IMR-90 (cell line): Measurements from ENCODE around the gene PRKAG2. TPM values are rescaled to one million over a fixed set of nuclear protein-coding genes. Genes with fewer than 3 reads are reported as not detected.

Source experiments
- ATAC-seq: fragments of 200-7000 bp; cut with Tn5 transposase; 2 replicates; pipeline ENCODE4 v1.9.1; 2020; ENCODE audit warnings: low read depth, mild to moderate bottlenecking, moderate library complexity
- BruUV-seq: library from RNA; stranded (reverse); fragments of 400-500 nt; replicated peaks from 2 replicates; lab custom pipeline; 2021; lab: Mats Ljungman, UMichigan
- CTCF ChIA-PET: fragments of 300-600 bp; formaldehyde crosslinking; extraction: SDS; loops from one replicate; lab custom pipeline; 2021; ENCODE audit warnings: antibody characterized with exemption; lab: Yijun Ruan, JAX
- POLR2A ChIA-PET: fragments of 300-600 bp; sonication (Branson Sonifier 250); formaldehyde crosslinking; loops from one replicate; lab custom pipeline; 2022; ENCODE audit warnings: antibody characterized with exemption; ENCODE audit not compliant: unreplicated experiment; lab: Charles Lee
- DNase-seq: peaks from one replicate; pipeline ENCODE4 v3.0.0; 2013
- H2AFZ ChIP-seq: replicated peaks from 2 replicates; pipeline ENCODE3; 2013; ENCODE audit warnings: low read length, mild to moderate bottlenecking; ENCODE audit not compliant: poor library complexity
- H2AK5ac ChIP-seq: 2 replicates; pipeline ENCODE4 v1.6.1; 2013; ENCODE audit warnings: low read depth, low read length, inconsistent platforms
- H2AK9ac ChIP-seq: replicated peaks from 2 replicates; pipeline ENCODE3; 2013; ENCODE audit warnings: mild to moderate bottlenecking, low read depth, low read length, moderate library complexity; ENCODE audit not compliant: poor library complexity
- H2BK120ac ChIP-seq: 2 replicates; pipeline ENCODE4 v1.6.1; 2013; ENCODE audit warnings: low read depth, low read length, inconsistent platforms
- H2BK15ac ChIP-seq: 3 replicates; pipeline ENCODE4 v1.6.1; 2013; ENCODE audit warnings: low read depth, low read length, inconsistent platforms
- H2BK20ac ChIP-seq: 2 replicates; pipeline ENCODE4 v1.6.1; 2013; ENCODE audit warnings: low read depth, mild to moderate bottlenecking, inconsistent platforms, low read length, moderate library complexity
- H2BK5ac ChIP-seq: 2 replicates; pipeline ENCODE4 v1.6.1; 2013; ENCODE audit warnings: mild to moderate bottlenecking, low read depth, low read length, inconsistent platforms; ENCODE audit not compliant: poor library complexity, severe bottlenecking
- H3K14ac ChIP-seq: replicated peaks from 2 replicates; pipeline ENCODE4 v1.6.1; 2013; ENCODE audit warnings: low read depth, low read length, inconsistent platforms
- H3K18ac ChIP-seq: 2 replicates; pipeline ENCODE4 v1.6.1; 2013; ENCODE audit warnings: low read depth, low read length, control low read depth
- H3K23ac ChIP-seq: 2 replicates; pipeline ENCODE4 v1.6.1; 2013; ENCODE audit warnings: low read depth, low read length, inconsistent platforms
- H3K27ac ChIP-seq: 2 replicates; pipeline ENCODE4 v1.5.1; 2013; ENCODE audit warnings: mild to moderate bottlenecking, control low read depth, low read length; ENCODE audit not compliant: insufficient read depth
- H3K27me3 ChIP-seq: 2 replicates; pipeline ENCODE4 v1.6.1; 2013; ENCODE audit warnings: low read length; ENCODE audit not compliant: control insufficient read depth, insufficient read depth
- H3K36me3 ChIP-seq: 2 replicates; pipeline ENCODE4 v1.6.1; 2013; ENCODE audit warnings: low read length, mixed read lengths; ENCODE audit not compliant: control insufficient read depth, insufficient read depth
- H3K4ac ChIP-seq: 2 replicates; pipeline ENCODE4 v1.6.1; 2013; ENCODE audit warnings: low read depth, low read length, inconsistent platforms
- H3K4me1 ChIP-seq: 2 replicates; pipeline ENCODE4 v1.6.1; 2013; ENCODE audit warnings: low read length, mixed read lengths; ENCODE audit not compliant: control insufficient read depth, insufficient read depth
- H3K4me2 ChIP-seq: 2 replicates; pipeline ENCODE4 v1.6.1; 2013; ENCODE audit warnings: low read depth, mild to moderate bottlenecking, control low read depth, low read length, moderate library complexity
- H3K4me3 ChIP-seq: 2 replicates; pipeline ENCODE4 v1.5.1; 2013; ENCODE audit warnings: low read depth, mild to moderate bottlenecking, control low read depth, low read length, moderate library complexity; ENCODE audit not compliant: insufficient read depth
- H3K56ac ChIP-seq: 2 replicates; pipeline ENCODE4 v1.6.1; 2013; ENCODE audit warnings: low read length, inconsistent platforms; ENCODE audit not compliant: insufficient read depth; ENCODE audit errors: extremely low read depth
- H3K79me1 ChIP-seq, 2 experiments: 2 replicates each; pipeline ENCODE4 v1.6.1; 2013; ENCODE audit warnings: low read length in 2 of 2, inconsistent platforms in 1 of 2, low read depth in 1 of 2
- H3K9ac ChIP-seq: 2 replicates; pipeline ENCODE4 v1.6.1; 2013; ENCODE audit warnings: low read depth, low read length, control low read depth
- H3K9me1 ChIP-seq: 2 replicates; pipeline ENCODE4 v1.6.1; 2013; ENCODE audit warnings: low read length, inconsistent platforms; ENCODE audit not compliant: insufficient read depth
- H3K9me3 ChIP-seq: 2 replicates; pipeline ENCODE4 v1.6.1; 2013; ENCODE audit warnings: low read length; ENCODE audit not compliant: control insufficient read depth, insufficient read depth
- H4K20me1 ChIP-seq: 2 replicates; pipeline ENCODE4 v1.6.1; 2013; ENCODE audit warnings: low read length, inconsistent platforms; ENCODE audit not compliant: insufficient read depth
- H4K5ac ChIP-seq: 2 replicates; pipeline ENCODE4 v1.6.1; 2013; ENCODE audit warnings: mild to moderate bottlenecking, low read depth, low read length, control low read depth
- H4K8ac ChIP-seq, 2 experiments: 2 replicates each; pipeline ENCODE4 v1.6.1; 2013; ENCODE audit warnings: low read depth in 2 of 2, low read length in 2 of 2, control low read depth in 1 of 2, inconsistent platforms in 1 of 2
- H4K91ac ChIP-seq: 2 replicates; pipeline ENCODE4 v1.6.1; 2013; ENCODE audit warnings: low read depth, low read length, inconsistent platforms; ENCODE audit not compliant: insufficient read depth
- BHLHE40 ChIP-seq: fragments of 150-350 bp; IDR thresholded peaks from 2 replicates; pipeline ENCODE4 v1.6.1; 2016; ENCODE audit warnings: mild to moderate bottlenecking, low read depth, low read length
- CEBPB ChIP-seq: IDR thresholded peaks from 2 replicates; pipeline ENCODE4 v1.6.1; 2012; ENCODE audit warnings: low read depth, low read length, improper control_type of control experiment
- CHD1 ChIP-seq: IDR thresholded peaks from 2 replicates; pipeline ENCODE4 v1.6.1; 2012; ENCODE audit warnings: low read depth, low read length, improper control_type of control experiment
- FOS ChIP-seq: fragments of 150-350 bp; IDR thresholded peaks from 2 replicates; pipeline ENCODE4 v1.6.1; 2016; ENCODE audit warnings: low read depth, low read length
- MAFK ChIP-seq: IDR thresholded peaks from 2 replicates; pipeline ENCODE4 v1.6.1; 2012; ENCODE audit warnings: low read depth, low read length, improper control_type of control experiment
- MAZ ChIP-seq: IDR thresholded peaks from 2 replicates; pipeline ENCODE4 v1.6.1; 2012; ENCODE audit warnings: low read depth, mild to moderate bottlenecking, low read length, improper control_type of control experiment, moderate library complexity, borderline replicate concordance
- MXI1 ChIP-seq: IDR thresholded peaks from 2 replicates; pipeline ENCODE4 v1.6.1; 2012; ENCODE audit warnings: low read depth, mild to moderate bottlenecking, low read length, moderate library complexity, borderline replicate concordance
- NFE2L2 ChIP-seq: fragments of 150-350 bp; IDR thresholded peaks from 2 replicates; pipeline ENCODE4 v1.6.1; 2016; ENCODE audit warnings: low read depth, mild to moderate bottlenecking, low read length
- POLR2A ChIP-seq: IDR thresholded peaks from 2 replicates; pipeline ENCODE4 v1.6.1; 2012; ENCODE audit warnings: mild to moderate bottlenecking, low read depth, low read length
- RAD21 ChIP-seq: IDR thresholded peaks from 2 replicates; pipeline ENCODE4 v1.6.1; 2012; ENCODE audit warnings: low read length, improper control_type of control experiment
- RCOR1 ChIP-seq: IDR thresholded peaks from 2 replicates; pipeline ENCODE4 v1.6.1; 2012; ENCODE audit warnings: mild to moderate bottlenecking, low read length, improper control_type of control experiment; ENCODE audit not compliant: insufficient replicate concordance
- RFX5 ChIP-seq: IDR thresholded peaks from 2 replicates; pipeline ENCODE4 v1.8.0; 2012; ENCODE audit warnings: low read depth, mild to moderate bottlenecking, low read length, moderate library complexity
- SMC3 ChIP-seq: fragments of 150-350 bp; IDR thresholded peaks from 2 replicates; pipeline ENCODE4 v1.6.1; 2016; ENCODE audit warnings: low read depth, mild to moderate bottlenecking, antibody characterized with exemption, low read length, moderate library complexity
- WGBS, 2 experiments: methylation state at CpG; one replicate each; pipeline versions ENCODE4 v1.1.5 to v1.1.7; 2013; ENCODE audit warnings: missing lambda C conversion rate in 2 of 2; ENCODE audit not compliant: insufficient read length in 1 of 2; ENCODE audit errors: extremely low coverage in 2 of 2; 5-methylcytosine and 5-hydroxymethylcytosine counted together
- dilution Hi-C: fragments of 300-500 bp; cut with HindIII; formaldehyde crosslinking; loops from one replicate; pipeline ENCODE4 v1.14.3; 2018; ENCODE audit warnings: low sequenced_read_pairs; ENCODE audit not compliant: unreplicated experiment
- in situ Hi-C: fragments of 300-500 bp; cut with MboI; formaldehyde crosslinking; loops from 3 replicates; pipeline ENCODE4 v1.14.3; 2019; ENCODE audit warnings: low sequenced_read_pairs, inconsistent platforms, mixed read lengths
- intact Hi-C: fragments of 100-400 bp; cut with micrococcal nuclease; formaldehyde crosslinking; loops from 2 replicates; pipeline ENCODE4 v1.10.0; 2022
- polyA plus RNA-seq, 3 experiments: library from polyadenylated mRNA; depleted of rRNA; stranded (reverse); fragments of >200 nt; gene quantifications; 2 replicates each; pipeline ENCODE4 v1.2.3, GENCODE V29; 2012; ENCODE audit warnings: low replicate concordance in 1 of 3
- total RNA-seq: library from RNA; depleted of rRNA; stranded (reverse); fragments of >200 nt; gene quantifications from 2 replicates; pipeline ENCODE4 v1.2.3, GENCODE V29; 2012
- TF ChIP-seq, protein P1 (sequence below): fragments of 150-350 bp; IDR thresholded peaks from 2 replicates; pipeline ENCODE4 v1.6.1; 2016; ENCODE audit warnings: low read depth, mild to moderate bottlenecking, low read length, moderate library complexity, borderline replicate concordance
- TF ChIP-seq, protein P2 (sequence below): fragments of 150-350 bp; IDR thresholded peaks from 2 replicates; pipeline ENCODE4 v1.6.1; 2017; ENCODE audit warnings: mild to moderate bottlenecking, antibody characterized with exemption, low read length, low read depth
- TF ChIP-seq, protein P3 (sequence below): conservative IDR thresholded peaks from 2 replicates; pipeline ENCODE4 v1.5.1; 2012; ENCODE audit warnings: mild to moderate bottlenecking, low read depth, low read length, improper control_type of control experiment

PRKAG2 gene
- total and polyA plus RNA-seq, 2 of the 4 experiments (the other 2 are of a cell fraction) = 15.4 to 21.6 TPM

DNA sequence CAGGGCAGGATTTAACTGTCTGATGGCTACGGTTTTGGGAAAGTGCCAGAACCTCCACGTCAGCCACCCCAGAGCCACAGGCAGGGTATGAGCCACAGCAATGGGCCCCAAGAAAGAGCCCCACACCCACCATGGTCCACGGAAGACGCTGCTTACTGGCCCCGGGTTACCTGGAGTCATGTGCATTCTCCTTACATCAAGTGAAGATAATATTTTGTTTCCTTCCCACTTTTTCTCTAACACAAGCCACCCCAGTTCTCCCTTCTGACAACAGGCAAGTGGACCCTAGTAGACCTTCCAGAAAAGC lies 67.1 kb downstream of the PRKAG2 start:
- no peak overlapping the region for H3K56ac ChIP-seq
- intact Hi-C loops (no loop called here), dilution Hi-C loops (no loop called here), in situ Hi-C loops (no loop called here)
- no peak overlapping the region for H3K27ac ChIP-seq
- H2BK5ac ChIP-seq = no peak overlapping the region
- H2BK15ac ChIP-seq = no peak overlapping the region
- no peaks in the 10 kb centered on the region for H3K36me3 ChIP-seq
- CTCF ChIA-PET = interaction anchor here (0.6 kb wide), 1 partner anchor 468 kb away, joined by 4 read pairs; no protein-coding TSS in a partner anchor
- no peak overlapping the region for H2AK9ac ChIP-seq
- H3K23ac ChIP-seq = no peak overlapping the region
- no peak overlapping the region for H4K91ac ChIP-seq
- H4K5ac ChIP-seq = no peak overlapping the region
- H3K9me3 ChIP-seq = no peaks in the 10 kb centered on the region
- no peak overlapping the region for H3K4me2 ChIP-seq
- no peak overlapping the region for H2BK20ac ChIP-seq
- no peaks in the 10 kb centered on the region for H3K4me1 ChIP-seq
- no peak overlapping the region for H2BK120ac ChIP-seq
- H4K8ac ChIP-seq = no peak overlapping the region
- POLR2A ChIA-PET = no interaction called here
- no peak overlapping the region for H3K18ac ChIP-seq
- ATAC-seq = no peak
- H2AFZ ChIP-seq = no peak overlapping the region
- H3K4ac ChIP-seq = no peak overlapping the region
- no peaks in the 10 kb centered on the region for H4K20me1 ChIP-seq
- TF ChIP-seq MAZ (no peak), SMC3 (no peak), CEBPB (no peak), CHD1 (no peak), RAD21 (no peak), MXI1 (no peak), NFE2L2 (no peak), BHLHE40 (no peak), MAFK (no peak), RFX5 (no peak), FOS (no peak), RCOR1 (no peak), POLR2A (no peak)
- TF ChIP-seq, protein P1, sequence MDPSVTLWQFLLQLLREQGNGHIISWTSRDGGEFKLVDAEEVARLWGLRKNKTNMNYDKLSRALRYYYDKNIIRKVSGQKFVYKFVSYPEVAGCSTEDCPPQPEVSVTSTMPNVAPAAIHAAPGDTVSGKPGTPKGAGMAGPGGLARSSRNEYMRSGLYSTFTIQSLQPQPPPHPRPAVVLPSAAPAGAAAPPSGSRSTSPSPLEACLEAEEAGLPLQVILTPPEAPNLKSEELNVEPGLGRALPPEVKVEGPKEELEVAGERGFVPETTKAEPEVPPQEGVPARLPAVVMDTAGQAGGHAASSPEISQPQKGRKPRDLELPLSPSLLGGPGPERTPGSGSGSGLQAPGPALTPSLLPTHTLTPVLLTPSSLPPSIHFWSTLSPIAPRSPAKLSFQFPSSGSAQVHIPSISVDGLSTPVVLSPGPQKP = no peak
- TF ChIP-seq, protein P2, sequence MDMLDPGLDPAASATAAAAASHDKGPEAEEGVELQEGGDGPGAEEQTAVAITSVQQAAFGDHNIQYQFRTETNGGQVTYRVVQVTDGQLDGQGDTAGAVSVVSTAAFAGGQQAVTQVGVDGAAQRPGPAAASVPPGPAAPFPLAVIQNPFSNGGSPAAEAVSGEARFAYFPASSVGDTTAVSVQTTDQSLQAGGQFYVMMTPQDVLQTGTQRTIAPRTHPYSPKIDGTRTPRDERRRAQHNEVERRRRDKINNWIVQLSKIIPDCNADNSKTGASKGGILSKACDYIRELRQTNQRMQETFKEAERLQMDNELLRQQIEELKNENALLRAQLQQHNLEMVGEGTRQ = no peak
- TF ChIP-seq, protein P3, sequence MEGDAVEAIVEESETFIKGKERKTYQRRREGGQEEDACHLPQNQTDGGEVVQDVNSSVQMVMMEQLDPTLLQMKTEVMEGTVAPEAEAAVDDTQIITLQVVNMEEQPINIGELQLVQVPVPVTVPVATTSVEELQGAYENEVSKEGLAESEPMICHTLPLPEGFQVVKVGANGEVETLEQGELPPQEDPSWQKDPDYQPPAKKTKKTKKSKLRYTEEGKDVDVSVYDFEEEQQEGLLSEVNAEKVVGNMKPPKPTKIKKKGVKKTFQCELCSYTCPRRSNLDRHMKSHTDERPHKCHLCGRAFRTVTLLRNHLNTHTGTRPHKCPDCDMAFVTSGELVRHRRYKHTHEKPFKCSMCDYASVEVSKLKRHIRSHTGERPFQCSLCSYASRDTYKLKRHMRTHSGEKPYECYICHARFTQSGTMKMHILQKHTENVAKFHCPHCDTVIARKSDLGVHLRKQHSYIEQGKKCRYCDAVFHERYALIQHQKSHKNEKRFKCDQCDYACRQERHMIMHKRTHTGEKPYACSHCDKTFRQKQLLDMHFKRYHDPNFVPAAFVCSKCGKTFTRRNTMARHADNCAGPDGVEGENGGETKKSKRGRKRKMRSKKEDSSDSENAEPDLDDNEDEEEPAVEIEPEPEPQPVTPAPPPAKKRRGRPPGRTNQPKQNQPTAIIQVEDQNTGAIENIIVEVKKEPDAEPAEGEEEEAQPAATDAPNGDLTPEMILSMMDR = no peak
- WGBS, 2 experiments = no CpG with 5 or more reads among the region's 5 CpGs
- no peak overlapping the region for H3K9ac ChIP-seq
- H2AK5ac ChIP-seq = no peak overlapping the region
- no peaks in the 10 kb centered on the region for H3K79me1 ChIP-seq
- no TSS peak for BruUV-seq
- H3K9me1 ChIP-seq = no peaks in the 10 kb centered on the region
- H3K27me3 ChIP-seq = peaks cover 61% of the 10 kb centered on the region
- no peak for DNase-seq
- no peak overlapping the region for H3K4me3 ChIP-seq
- H3K14ac ChIP-seq = no peak overlapping the region
